GM23338 (cell line): ENCODE results near the gene GJB5. TPM values are rescaled to one million over a fixed set of nuclear protein-coding genes. Genes with fewer than 3 reads are reported as not detected.
A peak's percentile ranks its signal among the peaks of the same experiment; 100 is the strongest.

Experiments
- ATAC-seq: fragments of 200-7000 bp; cut with Tn5 transposase; 3 replicates; pipeline ENCODE4 v1.9.1; 2020
- DNase-seq: peaks from one replicate; pipeline ENCODE4 v3.0.0-alpha.2; 2015; ENCODE audit warnings: low spot score
- H2AFZ ChIP-seq: fragments of 200-600 bp; sonication (generic); 2 replicates; pipeline ENCODE4 v1.8.0; 2016; ENCODE audit warnings: antibody characterized with exemption, mild to moderate bottlenecking, moderate library complexity
- H3F3A ChIP-seq: fragments of 200-600 bp; sonication (generic); replicated peaks from 2 replicates; pipeline ENCODE4 v1.8.0; 2017; ENCODE audit warnings: antibody characterized with exemption, mixed run types, low read depth
- H3K27ac ChIP-seq: fragments of 200-600 bp; sonication (generic); 2 replicates; pipeline ENCODE4 v1.6.1; 2016; ENCODE audit warnings: low read depth
- H3K27me3 ChIP-seq: fragments of 200-600 bp; sonication (generic); 2 replicates; pipeline ENCODE4 v1.8.0; 2016; ENCODE audit warnings: mild to moderate bottlenecking, mixed run types, moderate library complexity; ENCODE audit not compliant: insufficient read depth
- H3K36me3 ChIP-seq: fragments of 200-600 bp; sonication (generic); 2 replicates; pipeline ENCODE4 v1.8.0; 2016; ENCODE audit warnings: mild to moderate bottlenecking; ENCODE audit not compliant: insufficient read depth
- H3K4me1 ChIP-seq: fragments of 200-600 bp; sonication (generic); 2 replicates; pipeline ENCODE4 v1.8.0; 2016; ENCODE audit warnings: mild to moderate bottlenecking, moderate library complexity; ENCODE audit not compliant: insufficient read depth
- H3K4me2 ChIP-seq: fragments of 200-600 bp; sonication (generic); 2 replicates; pipeline ENCODE4 v1.7.1; 2017; ENCODE audit warnings: mixed run types
- H3K4me3 ChIP-seq: fragments of 200-600 bp; sonication (generic); 2 replicates; pipeline ENCODE4 v1.6.1; 2016; ENCODE audit warnings: mixed run types
- H3K79me2 ChIP-seq: fragments of 200-600 bp; sonication (generic); replicated peaks from 2 replicates; pipeline ENCODE4 v1.8.0; 2017; ENCODE audit warnings: mild to moderate bottlenecking; ENCODE audit not compliant: insufficient read depth
- H3K9me2 ChIP-seq: fragments of 200-600 bp; sonication (generic); 2 replicates; pipeline ENCODE4 v1.8.0; 2017; ENCODE audit not compliant: insufficient read depth
- H4K20me1 ChIP-seq: fragments of 200-600 bp; sonication (generic); replicated peaks from 2 replicates; pipeline ENCODE4 v1.8.0; 2017; ENCODE audit warnings: mild to moderate bottlenecking; ENCODE audit not compliant: insufficient read depth
- H3K27ac Mint-ChIP-seq: 2 replicates; pipeline ENCODE4 v1.8.0; 2020; ENCODE audit warnings: inconsistent platforms, mild to moderate bottlenecking, moderate library complexity, mixed read lengths
- H3K27me3 Mint-ChIP-seq: 3 replicates; pipeline ENCODE4 v1.8.0; 2022; ENCODE audit warnings: low read depth, mild to moderate bottlenecking, moderate library complexity, mixed read lengths, inconsistent platforms; ENCODE audit not compliant: insufficient read depth, poor library complexity
- H3K36me3 Mint-ChIP-seq: 3 replicates; pipeline ENCODE4 v1.8.0; 2021; ENCODE audit warnings: low read depth, mild to moderate bottlenecking, inconsistent platforms, moderate library complexity, mixed read lengths
- H3K4me1 Mint-ChIP-seq: 3 replicates; pipeline ENCODE4 v1.8.0; 2020; ENCODE audit warnings: mild to moderate bottlenecking, inconsistent platforms, mixed read lengths
- H3K4me3 Mint-ChIP-seq: 3 replicates; pipeline ENCODE4 v1.8.0; 2021; ENCODE audit warnings: moderate library complexity, mild to moderate bottlenecking, inconsistent platforms, mixed read lengths
- H3K9me3 Mint-ChIP-seq: 3 replicates; pipeline ENCODE4 v1.8.0; 2020; ENCODE audit warnings: moderate library complexity, mild to moderate bottlenecking, inconsistent platforms, mixed read lengths
- CREB1 ChIP-seq: fragments of 250-450 bp; sonication (Bioruptor Pico); IDR thresholded peaks from 2 replicates; pipeline ENCODE4 v1.5.0; 2020; ENCODE audit warnings: low read depth, mild to moderate bottlenecking, moderate library complexity
- CTCF ChIP-seq, 2 experiments: fragments of 200-600 bp in 1 of 2; sonication (generic) in 1 of 2; conservative IDR thresholded peaks; 2 replicates each; pipeline versions ENCODE4 v1.5.1 to v1.6.1; 2016 to 2017; ENCODE audit warnings: antibody characterized with exemption in 2 of 2, low read depth in 2 of 2, mild to moderate bottlenecking in 2 of 2, moderate library complexity in 1 of 2
- ETS1 ChIP-seq: IDR thresholded peaks from 2 replicates; pipeline ENCODE4 v1.6.1; 2016; ENCODE audit warnings: antibody characterized with exemption
- EZH2 ChIP-seq: fragments of 200-600 bp; sonication (generic); IDR thresholded peaks from one replicate; pipeline ENCODE4 v1.8.0; 2017; ENCODE audit warnings: antibody characterized with exemption, mild to moderate bottlenecking, low read depth; ENCODE audit not compliant: unreplicated experiment
- EZH2phosphoT487 ChIP-seq: fragments of 200-600 bp; sonication (generic); IDR thresholded peaks from one replicate; pipeline ENCODE4 v1.8.1; 2018; ENCODE audit warnings: antibody characterized with exemption; ENCODE audit not compliant: unreplicated experiment
- JUNB ChIP-seq: IDR thresholded peaks from one replicate; pipeline ENCODE4 v1.6.1; 2016; ENCODE audit warnings: antibody characterized with exemption; ENCODE audit not compliant: unreplicated experiment
- POLR2AphosphoS5 ChIP-seq: IDR thresholded peaks from 2 replicates; pipeline ENCODE4 v1.6.1; 2016; ENCODE audit warnings: antibody characterized with exemption, low read depth
- STAT1 ChIP-seq: IDR thresholded peaks from one replicate; pipeline ENCODE4 v1.6.1; 2016; ENCODE audit warnings: antibody characterized with exemption; ENCODE audit not compliant: unreplicated experiment
- ZNF331 ChIP-seq: fragments of 250-450 bp; sonication (Bioruptor Pico); IDR thresholded peaks from 2 replicates; pipeline ENCODE4 v1.5.0; 2020; ENCODE audit warnings: low read depth, mild to moderate bottlenecking, moderate library complexity
- polyA plus RNA-seq: library from polyadenylated mRNA; unstranded; fragments of >200 nt; fragmentation: Nextera tagmentation; extraction: Ambion mirVana; gene quantifications from 2 replicates; pipeline ENCODE4 v1.2.1, GENCODE V29; 2016
- total RNA-seq: library from RNA; depleted of rRNA; stranded (reverse); fragments of >200 nt; shearing (Covaris generic); gene quantifications from 2 replicates; pipeline ENCODE4 v1.2.3, GENCODE V29; 2014

GJB5 gene
- total and polyA plus RNA-seq, 2 experiments from 2014 or later = 1.4 TPM; not detected in 1

GRCh38 chr1:34746785-34747637 is 7.8 kb upstream of the GJB5 start:
- peaks cover 14% of the 10 kb centered on the region for H3K4me1 Mint-ChIP-seq
- no peaks in the 10 kb centered on the region for H3K27me3 ChIP-seq
- no peaks in the 10 kb centered on the region for H3K36me3 ChIP-seq
- TF ChIP-seq EZH2phosphoT487 = no peak
- no peak for TF ChIP-seq CTCF (conservative IDR thresholded peaks at IDR 0.05; ENCODE audit: low read depth in 2 of 2)
- H3K27ac Mint-ChIP-seq = no peak overlapping the region
- no peak overlapping the region for H3K4me3 ChIP-seq
- H3K4me1 ChIP-seq = 0 out of 2 replicates have a peak, but pooled peaks cover 3% of the 10 kb centered on the region
- no peak overlapping the region for H3K4me3 Mint-ChIP-seq
- H4K20me1 ChIP-seq = no peaks in the 10 kb centered on the region
- H3K27me3 Mint-ChIP-seq = peaks cover 5% of the 10 kb centered on the region
- no peak for ATAC-seq
- H3K4me2 ChIP-seq = no peak overlapping the region
- no peaks in the 10 kb centered on the region for H3F3A ChIP-seq
- H3K36me3 Mint-ChIP-seq = no peaks in the 10 kb centered on the region
- no peak overlapping the region for H2AFZ ChIP-seq
- no peak overlapping the region for H3K27ac ChIP-seq
- no peaks in the 10 kb centered on the region for H3K79me2 ChIP-seq
- no peak for DNase-seq
- H3K9me2 ChIP-seq = 0 out of 2 replicates have a peak, but pooled peaks cover 4% of the 10 kb centered on the region
- H3K9me3 Mint-ChIP-seq = no peaks in the 10 kb centered on the region; the same call in 2 of the 3 replicates

GRCh38 chr1:34747638-34747941 is 7.3 kb upstream of the GJB5 start:
- Histone ChIP-seq H4K20me1 (no peaks in the 10 kb centered on the region), H3K36me3 (no peaks in the 10 kb centered on the region), H3F3A (no peaks in the 10 kb centered on the region), H3K27ac (no peak overlapping the region), H3K4me1 (0 out of 2 replicates have a peak, but pooled peaks cover 3% of the 10 kb centered on the region), H3K9me2 (0 out of 2 replicates have a peak, but pooled peaks cover 4% of the 10 kb centered on the region), H3K27me3 (no peaks in the 10 kb centered on the region), H2AFZ (no peak overlapping the region), H3K79me2 (no peaks in the 10 kb centered on the region), H3K4me2 (no peak overlapping the region), H3K4me3 (no peak overlapping the region)
- no peaks in the 10 kb centered on the region; the same call in 2 of the 3 replicates for H3K9me3 Mint-ChIP-seq
- peaks cover 14% of the 10 kb centered on the region; the same call in 2 of the 3 replicates for H3K4me1 Mint-ChIP-seq
- TF ChIP-seq STAT1 = no peak
- DNase-seq = no peak
- H3K27me3 Mint-ChIP-seq = peaks cover 2% of the 10 kb centered on the region
- H3K4me3 Mint-ChIP-seq = no peak overlapping the region
- H3K27ac Mint-ChIP-seq = no peak overlapping the region
- no peaks in the 10 kb centered on the region for H3K36me3 Mint-ChIP-seq
- no peak for ATAC-seq

GRCh38 chr1:34749992-34750391 is 4.9 kb upstream of the GJB5 start:
- Mint-ChIP-seq H3K27me3 (peaks cover 4% of the 10 kb centered on the region), H3K9me3 (no peaks in the 10 kb centered on the region), H3K27ac (no peak overlapping the region), H3K4me3 (no peak overlapping the region), H3K36me3 (no peaks in the 10 kb centered on the region), H3K4me1 (peaks cover 15% of the 10 kb centered on the region; the same call in 2 of the 3 replicates)
- Histone ChIP-seq H3K27me3 (no peaks in the 10 kb centered on the region), H3K27ac (no peak overlapping the region), H3K4me2 (no peak overlapping the region), H3K9me2 (0 out of 2 replicates have a peak, but pooled peaks cover 4% of the 10 kb centered on the region), H3K4me3 (no peak overlapping the region), H3K4me1 (0 out of 2 replicates have a peak, but pooled peaks cover 3% of the 10 kb centered on the region), H3F3A (no peaks in the 10 kb centered on the region), H2AFZ (peak overlapping the region; percentile 1; the same call in 1 of the 2 replicates), H4K20me1 (no peaks in the 10 kb centered on the region), H3K36me3 (no peaks in the 10 kb centered on the region), H3K79me2 (no peaks in the 10 kb centered on the region)
- ATAC-seq (peak; percentile 16; the same call in 1 of the 3 replicates), DNase-seq (no peak)
- TF ChIP-seq ETS1 (no peak), POLR2AphosphoS5 (no peak), CTCF (conservative IDR thresholded peaks at IDR 0.05; ENCODE audit: low read depth in 2 of 2) (no peak), ZNF331 (CRISPR knock-in tag) (no peak), EZH2 (no peak), CREB1 (no peak), EZH2phosphoT487 (no peak), JUNB (no peak)
